Heart left ventricle (tissue), 13 donors: ENCODE data around the gene SDHB.

Experiments
- POLR2A ChIP-seq, 2 donors: fragments of 450-650 bp; IDR thresholded peaks; one replicate each; pipeline ENCODE4 v1.6.1; 2017; ENCODE audit warnings: antibody characterized with exemption in 2 of 2, mild to moderate bottlenecking in 2 of 2, moderate library complexity in 2 of 2
- TF ChIP-seq, protein P1 (sequence below), 12 donors: fragments of 200-600 bp; sonication (generic) in 4 of 12; IDR thresholded peaks; one replicate each; pipeline versions ENCODE4 v1.5.0 to v1.8.0; 2018 to 2022; ENCODE audit warnings: antibody characterized with exemption in 12 of 12, mild to moderate bottlenecking in 5 of 12
- donor health status: ischemic (EF 13 %, LVEDD 7.1; RV severe dilation, severe dysfunction).
- donor health status: DM: no; HTN: yes; CAD: no.
- donor health status: DM: no; HTN: no; CAD: no.
- donor health status: ischemic (EF 25% LVEDD 6.9; RV normal size, moderate dysfunction).
- donor health status: ischemic (EF 25% LVEDD 5.7; RV mildly dilated, moderate dysfunction).
- donor health status: ischemic (EF 35%, LVEDD 5.7; RV mildly dilated, moderate dysfunction).
- donor health status: nonischemic (EF 11% LVEDD 7.7; RV severe dilation, severe dysfunction).
- donor health status: DM: yes; HTN: yes; CAD: no.
- donor health status: PGD.
- donor health status: ischemic (EF 29% LVEDD 5.4; RV normal size, mild dysfunction).
- donor health status: nonischemic (EF 23%, LVEDD 6.1; RV moderate dilation, normal function).

DNA sequence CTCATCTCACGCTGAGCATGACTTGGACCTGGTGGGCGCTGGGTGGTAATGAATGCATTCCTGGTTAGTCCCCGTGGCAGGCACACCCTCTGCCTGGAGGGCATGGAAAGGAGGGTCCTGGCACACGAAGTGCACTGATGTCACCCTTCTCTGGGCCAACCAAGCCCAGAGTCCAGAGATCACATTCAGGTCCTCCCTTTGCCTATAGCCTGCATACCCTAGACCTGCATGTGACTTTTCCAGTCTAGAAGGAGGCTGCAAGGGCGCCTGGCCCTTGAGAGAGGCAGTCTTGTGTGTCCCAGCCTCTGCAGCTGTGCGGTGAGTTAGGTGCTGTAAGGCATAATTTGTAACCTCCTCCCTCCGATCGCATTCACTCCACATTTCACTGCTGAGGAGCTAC lies 43.3 kb upstream of the SDHB start:
- TF ChIP-seq POLR2A (IDR thresholded peaks at IDR 0.05): no peak
- TF ChIP-seq, protein P1, sequence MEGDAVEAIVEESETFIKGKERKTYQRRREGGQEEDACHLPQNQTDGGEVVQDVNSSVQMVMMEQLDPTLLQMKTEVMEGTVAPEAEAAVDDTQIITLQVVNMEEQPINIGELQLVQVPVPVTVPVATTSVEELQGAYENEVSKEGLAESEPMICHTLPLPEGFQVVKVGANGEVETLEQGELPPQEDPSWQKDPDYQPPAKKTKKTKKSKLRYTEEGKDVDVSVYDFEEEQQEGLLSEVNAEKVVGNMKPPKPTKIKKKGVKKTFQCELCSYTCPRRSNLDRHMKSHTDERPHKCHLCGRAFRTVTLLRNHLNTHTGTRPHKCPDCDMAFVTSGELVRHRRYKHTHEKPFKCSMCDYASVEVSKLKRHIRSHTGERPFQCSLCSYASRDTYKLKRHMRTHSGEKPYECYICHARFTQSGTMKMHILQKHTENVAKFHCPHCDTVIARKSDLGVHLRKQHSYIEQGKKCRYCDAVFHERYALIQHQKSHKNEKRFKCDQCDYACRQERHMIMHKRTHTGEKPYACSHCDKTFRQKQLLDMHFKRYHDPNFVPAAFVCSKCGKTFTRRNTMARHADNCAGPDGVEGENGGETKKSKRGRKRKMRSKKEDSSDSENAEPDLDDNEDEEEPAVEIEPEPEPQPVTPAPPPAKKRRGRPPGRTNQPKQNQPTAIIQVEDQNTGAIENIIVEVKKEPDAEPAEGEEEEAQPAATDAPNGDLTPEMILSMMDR (IDR thresholded peaks at IDR 0.05): no peak
